Left lung (tissue), 10 donors: ENCODE data around the gene FCER1A. TPM values are rescaled to one million over a fixed set of nuclear protein-coding genes. Genes with fewer than 3 reads are reported as not detected.

Experiments used
- ATAC-seq: fragments of 200-7000 bp; cut with Tn5 transposase; one replicate; pipeline ENCODE4 v1.9.1; 2020; ENCODE audit warnings: moderate library complexity
- DNase-seq, 4 donors: peaks; one replicate each; pipeline ENCODE4 v3.0.0-alpha.2; 2013 to 2020
- H3K27ac ChIP-seq, 2 donors: fragments of 200-600 bp; sonication (generic) in 1 of 2; one replicate each; pipeline versions ENCODE4 v1.5.0 to v1.8.0; 2020 to 2021
- H3K27me3 ChIP-seq, 2 donors: fragments of 200-600 bp; sonication (generic) in 1 of 2; one replicate each; pipeline versions ENCODE4 v1.5.0 to v1.8.0; 2020 to 2021
- H3K36me3 ChIP-seq, 2 donors: fragments of 200-600 bp; sonication (generic) in 1 of 2; one replicate each; pipeline versions ENCODE4 v1.5.0 to v1.8.0; 2020 to 2021
- H3K4me1 ChIP-seq, 2 donors: fragments of 200-600 bp; one replicate each; pipeline ENCODE4 v1.8.0; 2021
- H3K4me3 ChIP-seq, 2 donors: fragments of 200-600 bp; sonication (generic) in 1 of 2; one replicate each; pipeline versions ENCODE4 v1.5.0 to v1.8.0; 2020 to 2021; ENCODE audit warnings: mild to moderate bottlenecking in 1 of 2
- H3K9me3 ChIP-seq, 2 donors: fragments of 200-600 bp; sonication (generic) in 1 of 2; one replicate each; pipeline versions ENCODE4 v1.5.0 to v1.8.0; 2020 to 2021
- CTCF ChIP-seq, 2 donors: fragments of 200-600 bp; sonication (generic) in 1 of 2; IDR thresholded peaks; one replicate each; pipeline versions ENCODE4 v1.5.0 to v1.8.0; 2021; ENCODE audit warnings: antibody characterized with exemption in 2 of 2
- intact Hi-C, 2 donors: fragments of 100-400 bp; cut with DNase I; formaldehyde crosslinking; loops; one replicate each; pipeline versions ENCODE4 v1.11.2 to v1.14.2; 2022
- polyA plus RNA-seq, 6 donors: library from polyadenylated mRNA; unstranded; fragments of 120-200 nt; gene quantifications; one replicate each; pipeline ENCODE4 v1.2.1, GENCODE V29; 2013; ENCODE audit not compliant: insufficient read length in 6 of 6
- total RNA-seq, 2 donors: library from RNA; stranded (reverse); fragmentation: NEBNext Ultra II Directional; extraction: Animal tissue kit (Norgen Biotek cat#: 25700); gene quantifications; one replicate each; pipeline ENCODE4 v1.2.1, GENCODE V29; 2021
- donor health status: DM: no; HTN: yes; CAD: no.
- donor health status: DM: no; HTN: no; CAD: no.

The FCER1A gene
- total and polyA plus RNA-seq, 8 donors: 0.32 to 1.9 (median 0.87) TPM

- DNase-seq (no peak), ATAC-seq (no peak)
- H3K4me3 ChIP-seq: no peak overlapping the region
- H3K9me3 ChIP-seq: no peaks in the 10 kb centered on the region
- H3K4me1 ChIP-seq: no peaks in the 10 kb centered on the region
- no peak for TF ChIP-seq CTCF (IDR thresholded peaks at IDR 0.05)
- intact Hi-C loops: no loop called here
- no peak overlapping the region for H3K27ac ChIP-seq
- H3K36me3 ChIP-seq: no peaks in the 10 kb centered on the region
- no peaks in the 10 kb centered on the region for H3K27me3 ChIP-seq
Observed at GRCh38 chr1:159275891-159276290, 26.2 kb upstream of the FCER1A start.

GRCh38 chr1:159279773-159280172 lies 22.4 kb upstream of the FCER1A start:
- TF ChIP-seq CTCF (IDR thresholded peaks at IDR 0.05): no peak
- Histone ChIP-seq H3K4me3 (no peak overlapping the region), H3K36me3 (no peaks in the 10 kb centered on the region), H3K9me3 (no peaks in the 10 kb centered on the region), H3K4me1 (no peaks in the 10 kb centered on the region), H3K27me3 (no peaks in the 10 kb centered on the region), H3K27ac (no peak overlapping the region)
- ATAC-seq: no peak
- intact Hi-C loops: no loop called here
- no peak for DNase-seq

GRCh38 chr1:159282118-159282517 lies 20.0 kb upstream of the FCER1A start:
- Histone ChIP-seq H3K27me3 (no peaks in the 10 kb centered on the region), H3K9me3 (no peaks in the 10 kb centered on the region), H3K4me1 (no peaks in the 10 kb centered on the region), H3K27ac (no peak overlapping the region), H3K4me3 (no peak overlapping the region), H3K36me3 (no peaks in the 10 kb centered on the region)
- no peak for ATAC-seq
- DNase-seq: no peak
- intact Hi-C loops: no loop called here
- no peak for TF ChIP-seq CTCF (IDR thresholded peaks at IDR 0.05)

- no peak for TF ChIP-seq CTCF (IDR thresholded peaks at IDR 0.05)
- H3K27me3 ChIP-seq: no peaks in the 10 kb centered on the region
- peaks cover 0 to 10% of the 10 kb centered on the region in 2 donors for H3K4me1 ChIP-seq
- no peak overlapping the region for H3K4me3 ChIP-seq
- no peaks in the 10 kb centered on the region for H3K36me3 ChIP-seq
- no peak for DNase-seq
- no peak overlapping the region for H3K27ac ChIP-seq
- H3K9me3 ChIP-seq: no peaks in the 10 kb centered on the region
- intact Hi-C loops: no loop called here
- no peak for ATAC-seq
Observed at GRCh38 chr1:159289060-159289459, 13.1 kb upstream of the FCER1A start.

- no peak for TF ChIP-seq CTCF (IDR thresholded peaks at IDR 0.05)
- no peak overlapping the region for H3K27ac ChIP-seq
- H3K4me3 ChIP-seq: no peak overlapping the region
- no peaks in the 10 kb centered on the region for H3K27me3 ChIP-seq
- intact Hi-C loops: no loop called here
- peaks cover 0 to 10% of the 10 kb centered on the region in 2 donors for H3K4me1 ChIP-seq
- ATAC-seq (no peak), DNase-seq (no peak)
- H3K36me3 ChIP-seq: no peaks in the 10 kb centered on the region
- H3K9me3 ChIP-seq: no peaks in the 10 kb centered on the region
Observed at GRCh38 chr1:159291424-159291823, 10.7 kb upstream of the FCER1A start.
